Neural progenitor cell (in vitro differentiated cells): Measurements from ENCODE around the gene PLB1. TPM values are rescaled to one million over a fixed set of nuclear protein-coding genes. Genes with fewer than 3 reads are reported as not detected.

Experiments
- DNase-seq: peaks from one replicate; pipeline ENCODE4 v3.0.0-alpha.2; 2016; ENCODE audit warnings: low spot score
- H2AFZ ChIP-seq: fragments of 200-600 bp; sonication (generic); replicated peaks from 2 replicates; pipeline ENCODE4 v1.6.1; 2016; ENCODE audit warnings: antibody characterized with exemption
- H3F3A ChIP-seq: fragments of 200-600 bp; sonication (generic); 2 replicates; pipeline ENCODE4 v1.6.1; 2016; ENCODE audit warnings: antibody characterized with exemption, low read depth
- H3K27ac ChIP-seq: fragments of 200-600 bp; sonication (generic); 2 replicates; pipeline ENCODE4 v1.5.1; 2016; ENCODE audit warnings: mild to moderate bottlenecking
- H3K27me3 ChIP-seq: fragments of 200-600 bp; sonication (generic); 2 replicates; pipeline ENCODE4 v1.6.1; 2016; ENCODE audit warnings: mild to moderate bottlenecking, moderate library complexity
- H3K36me3 ChIP-seq: fragments of 200-600 bp; sonication (generic); 2 replicates; pipeline ENCODE4 v1.5.1; 2016
- H3K4me1 ChIP-seq: fragments of 200-600 bp; sonication (generic); 2 replicates; pipeline ENCODE4 v1.6.1; 2016; ENCODE audit warnings: mixed run types
- H3K4me2 ChIP-seq: fragments of 200-600 bp; sonication (generic); 2 replicates; pipeline ENCODE4 v1.6.1; 2016
- H3K4me3 ChIP-seq: fragments of 200-600 bp; sonication (generic); 2 replicates; pipeline ENCODE4 v1.5.1; 2016
- H3K79me2 ChIP-seq: fragments of 200-600 bp; sonication (generic); 2 replicates; pipeline ENCODE4 v1.6.1; 2016; ENCODE audit warnings: low read depth
- H3K9ac ChIP-seq: fragments of 200-600 bp; sonication (generic); 2 replicates; pipeline ENCODE4 v1.6.1; 2016
- H3K9me3 ChIP-seq: fragments of 200-600 bp; sonication (generic); 2 replicates; pipeline ENCODE4 v1.5.1; 2016; ENCODE audit warnings: low read depth
- H4K20me1 ChIP-seq: fragments of 200-600 bp; sonication (generic); 2 replicates; pipeline ENCODE4 v1.6.1; 2016; ENCODE audit warnings: low read depth
- H3K27ac Mint-ChIP-seq: 3 replicates; pipeline ENCODE4 v1.8.0; 2021; ENCODE audit warnings: mixed read lengths
- H3K27me3 Mint-ChIP-seq: 2 replicates; pipeline ENCODE4 v1.8.0; 2022; ENCODE audit warnings: low read depth, mild to moderate bottlenecking, inconsistent platforms, moderate library complexity, mixed read lengths; ENCODE audit not compliant: insufficient read depth
- H3K36me3 Mint-ChIP-seq: 3 replicates; pipeline ENCODE4 v1.8.0; 2021; ENCODE audit warnings: mixed read lengths
- H3K4me1 Mint-ChIP-seq: 3 replicates; pipeline ENCODE4 v1.8.0; 2021; ENCODE audit warnings: mixed read lengths
- H3K4me3 Mint-ChIP-seq: 3 replicates; pipeline ENCODE4 v1.8.0; 2021; ENCODE audit warnings: mild to moderate bottlenecking, moderate library complexity, mixed read lengths
- H3K9me3 Mint-ChIP-seq: 3 replicates; pipeline ENCODE4 v1.8.0; 2020; ENCODE audit warnings: mixed read lengths
- CTCF ChIP-seq: fragments of 200-600 bp; sonication (generic); IDR thresholded peaks from 2 replicates; pipeline ENCODE4 v1.5.1; 2017; ENCODE audit warnings: antibody characterized with exemption, mild to moderate bottlenecking
- EZH2 ChIP-seq: fragments of 200-600 bp; sonication (generic); IDR thresholded peaks from 2 replicates; pipeline ENCODE4 v1.6.1; 2017; ENCODE audit warnings: antibody characterized with exemption, mild to moderate bottlenecking, moderate library complexity
- EZH2phosphoT487 ChIP-seq: fragments of 200-600 bp; sonication (generic); IDR thresholded peaks from 2 replicates; pipeline ENCODE4 v1.6.1; 2017; ENCODE audit warnings: antibody characterized with exemption
- total RNA-seq: library from RNA; depleted of rRNA; stranded (reverse); fragments of >200 nt; gene quantifications from 2 replicates; pipeline ENCODE4 v1.2.3, GENCODE V29; 2015; ENCODE audit warnings: low replicate concordance

PLB1 gene
- total RNA-seq, 1 donor from 2014 or later, result not detected

- no peaks in the 10 kb centered on the region for H3K9me3 ChIP-seq
- no peaks in the 10 kb centered on the region for H3K4me1 Mint-ChIP-seq
- no peaks in the 10 kb centered on the region for H3K9me3 Mint-ChIP-seq
- no peaks in the 10 kb centered on the region for H3K79me2 ChIP-seq
- H3K4me3 Mint-ChIP-seq, result no peak overlapping the region
- H2AFZ ChIP-seq, result no peak overlapping the region
- H3K36me3 ChIP-seq, result no peaks in the 10 kb centered on the region
- no peaks in the 10 kb centered on the region for H3K4me1 ChIP-seq
- H3F3A ChIP-seq, result no peaks in the 10 kb centered on the region
- H3K4me2 ChIP-seq, result no peak overlapping the region
- no peaks in the 10 kb centered on the region for H3K36me3 Mint-ChIP-seq
- no peak overlapping the region for H3K4me3 ChIP-seq
- TF ChIP-seq EZH2, result no peak
- no peak for TF ChIP-seq EZH2phosphoT487
- TF ChIP-seq CTCF, result no peak
- H3K27me3 Mint-ChIP-seq, result peaks cover 2% of the 10 kb centered on the region
- no peak overlapping the region for H3K27ac Mint-ChIP-seq
- no peaks in the 10 kb centered on the region for H3K27me3 ChIP-seq
- H3K27ac ChIP-seq, result no peak overlapping the region
- no peaks in the 10 kb centered on the region for H4K20me1 ChIP-seq
- no peak overlapping the region for H3K9ac ChIP-seq
- no peak for DNase-seq
Measured at GRCh38 chr2:28496781-28497180, 921 bp downstream of the PLB1 start.

GRCh38 chr2:28497206-28497605 is 1.3 kb downstream of the PLB1 start:
- Histone ChIP-seq H3K9ac (no peak overlapping the region), H4K20me1 (no peaks in the 10 kb centered on the region), H2AFZ (no peak overlapping the region), H3F3A (no peaks in the 10 kb centered on the region), H3K79me2 (no peaks in the 10 kb centered on the region), H3K4me1 (no peaks in the 10 kb centered on the region), H3K27ac (no peak overlapping the region), H3K27me3 (no peaks in the 10 kb centered on the region), H3K36me3 (no peaks in the 10 kb centered on the region), H3K9me3 (no peaks in the 10 kb centered on the region), H3K4me2 (no peak overlapping the region), H3K4me3 (no peak overlapping the region)
- TF ChIP-seq CTCF (no peak), EZH2phosphoT487 (no peak), EZH2 (no peak)
- no peaks in the 10 kb centered on the region for H3K9me3 Mint-ChIP-seq
- H3K4me1 Mint-ChIP-seq, result no peaks in the 10 kb centered on the region
- H3K4me3 Mint-ChIP-seq, result no peak overlapping the region
- DNase-seq, result no peak
- H3K27me3 Mint-ChIP-seq, result peaks cover 2% of the 10 kb centered on the region
- no peaks in the 10 kb centered on the region for H3K36me3 Mint-ChIP-seq
- no peak overlapping the region for H3K27ac Mint-ChIP-seq

GRCh38 chr2:28499282-28499681 is 3.4 kb downstream of the PLB1 start:
- H3K4me2 ChIP-seq, result no peak overlapping the region
- no peaks in the 10 kb centered on the region for H3K4me1 Mint-ChIP-seq
- H3F3A ChIP-seq, result no peaks in the 10 kb centered on the region
- no peaks in the 10 kb centered on the region for H3K79me2 ChIP-seq
- H3K9ac ChIP-seq, result no peak overlapping the region
- H4K20me1 ChIP-seq, result no peaks in the 10 kb centered on the region
- no peak for DNase-seq
- H3K4me3 Mint-ChIP-seq, result no peak overlapping the region
- no peak overlapping the region for H3K4me3 ChIP-seq
- no peaks in the 10 kb centered on the region for H3K9me3 ChIP-seq
- H3K36me3 ChIP-seq, result no peaks in the 10 kb centered on the region
- no peak overlapping the region for H3K27ac ChIP-seq
- TF ChIP-seq CTCF, result no peak
- TF ChIP-seq EZH2phosphoT487, result no peak
- no peak for TF ChIP-seq EZH2
- no peak overlapping the region for H3K27ac Mint-ChIP-seq
- no peak overlapping the region for H2AFZ ChIP-seq
- H3K36me3 Mint-ChIP-seq, result no peaks in the 10 kb centered on the region
- H3K27me3 ChIP-seq, result no peaks in the 10 kb centered on the region
- no peaks in the 10 kb centered on the region for H3K4me1 ChIP-seq
- H3K9me3 Mint-ChIP-seq, result no peaks in the 10 kb centered on the region
- no peaks in the 10 kb centered on the region for H3K27me3 Mint-ChIP-seq
